Right hindlimb (tissue), 1 donor: ENCODE results near the gene BMPR1A.

ENCODE experiments used
- DNase-seq: peaks from one replicate; pipeline ENCODE4 v3.0.0-alpha.2; 2018

Gene BMPR1A

GRCh38 chr10:86768412-86769062, 12.1 kb downstream of the BMPR1A start:
- no peak for DNase-seq

GRCh38 chr10:86769991-86770390, 13.6 kb downstream of the BMPR1A start:
- DNase-seq = no peak

- DNase-seq = no peak
Measured at GRCh38 chr10:86770412-86770960, 14.1 kb downstream of the BMPR1A start.

GRCh38 chr10:86773498-86773897, 17.1 kb downstream of the BMPR1A start:
- DNase-seq = no peak

GRCh38 chr10:86775056-86775869, 18.8 kb downstream of the BMPR1A start:
- no peak for DNase-seq

GRCh38 chr10:86775870-86776180, 19.4 kb downstream of the BMPR1A start:
- DNase-seq = no peak

GRCh38 chr10:86779220-86780017, 23.0 kb downstream of the BMPR1A start:
- DNase-seq = no peak

GRCh38 chr10:86782701-86783418, 26.4 kb downstream of the BMPR1A start:
- DNase-seq = no peak

GRCh38 chr10:86785037-86785436, 28.6 kb downstream of the BMPR1A start:
- no peak for DNase-seq

GRCh38 chr10:86785968-86786367, 29.5 kb downstream of the BMPR1A start:
- DNase-seq = no peak

GRCh38 chr10:86786368-86786767, 29.9 kb downstream of the BMPR1A start:
- DNase-seq = no peak

GRCh38 chr10:86790394-86790793, 34.0 kb downstream of the BMPR1A start:
- no peak for DNase-seq

GRCh38 chr10:86792461-86793167, 36.2 kb downstream of the BMPR1A start:
- no peak for DNase-seq

GRCh38 chr10:86793696-86794095, 37.3 kb downstream of the BMPR1A start:
- no peak for DNase-seq

GRCh38 chr10:86795353-86795752, 38.9 kb downstream of the BMPR1A start:
- DNase-seq = peak; percentile 26

GRCh38 chr10:86798025-86798424, 41.6 kb downstream of the BMPR1A start:
- no peak for DNase-seq

GRCh38 chr10:86798611-86799010, 42.2 kb downstream of the BMPR1A start:
- no peak for DNase-seq

- DNase-seq = no peak
Measured at GRCh38 chr10:86799188-86799845, 42.9 kb downstream of the BMPR1A start.

GRCh38 chr10:86801995-86802394, 45.6 kb downstream of the BMPR1A start:
- DNase-seq = no peak

- no peak for DNase-seq
Measured at GRCh38 chr10:86802473-86803108, 46.2 kb downstream of the BMPR1A start.

- DNase-seq = no peak
Measured at GRCh38 chr10:86803156-86803555, 46.7 kb downstream of the BMPR1A start.
